GM12892 (cell line): ENCODE data around the gene MACROD2.

Experiments used
- POLR2A ChIP-seq: IDR thresholded peaks from 2 replicates; pipeline ENCODE4 v1.6.1; 2011; ENCODE audit warnings: low read depth, low read length, control low read depth
- TAF1 ChIP-seq: IDR thresholded peaks from 2 replicates; pipeline ENCODE4 v1.6.1; 2011; ENCODE audit warnings: low read depth, mild to moderate bottlenecking, control low read depth, low read length, borderline replicate concordance

DNA sequence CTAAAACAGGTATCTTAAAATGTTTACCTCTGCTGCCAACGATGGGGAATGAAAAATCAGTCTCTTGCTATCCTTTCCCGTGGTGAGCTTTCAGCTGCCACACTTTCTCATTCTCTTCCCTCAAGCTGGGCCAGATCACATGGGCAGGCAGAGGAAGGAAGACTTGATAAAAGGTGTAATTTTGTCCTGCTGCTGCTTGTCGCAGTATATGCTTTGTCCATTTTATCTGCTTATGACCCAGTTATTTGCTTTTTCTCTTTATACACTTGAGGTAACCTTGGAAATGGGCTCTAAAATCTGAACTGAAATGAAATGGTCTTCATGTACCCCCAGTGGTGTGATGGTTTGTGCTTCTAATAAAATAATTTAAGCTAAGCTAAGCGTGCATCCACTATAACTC, 1038.0 kb downstream of the MACROD2 start:
- TF ChIP-seq POLR2A, result no peak
- no peak for TF ChIP-seq TAF1
